ENCODE results near the gene TMEM119.
A peak's percentile ranks its signal among the peaks of the same experiment; 100 is the strongest.
"Not testable (repeated sequence)": the region's sequence is repeated elsewhere in the genome, so short reads cannot be mapped to it uniquely, and the experiment has no call there.

Gene TMEM119

GRCh38 chr12:108582978-108583770 lies 14.7 kb downstream of the TMEM119 start:
- no peak for DNase-seq

GRCh38 chr12:108582509-108582908 lies 15.4 kb downstream of the TMEM119 start:
- no peak for DNase-seq

- no peak for DNase-seq
These were observed 16.3 kb downstream of the TMEM119 start for GRCh38 chr12:108581311-108582227.

- DNase-seq, result no peak
These were observed 17.4 kb downstream of the TMEM119 start for GRCh38 chr12:108580531-108580930.

- DNase-seq, result no peak
These were observed 19.1 kb downstream of the TMEM119 start for GRCh38 chr12:108578813-108579212.

- no peak for DNase-seq
These were observed 19.6 kb downstream of the TMEM119 start for GRCh38 chr12:108578264-108578663.

- DNase-seq, result no peak
These were observed 20.4 kb downstream of the TMEM119 start for GRCh38 chr12:108577458-108577857.

- DNase-seq, result peak; percentile 93
These were observed 21.1 kb downstream of the TMEM119 start for GRCh38 chr12:108576660-108577234.

GRCh38 chr12:108575199-108575912 lies 22.5 kb downstream of the TMEM119 start:
- peak; percentile 20 for DNase-seq

- DNase-seq, result not testable (repeated sequence)
These were observed 23.6 kb downstream of the TMEM119 start for GRCh38 chr12:108574276-108574675.

- DNase-seq, result no peak
These were observed 24.6 kb downstream of the TMEM119 start for GRCh38 chr12:108573317-108573716.

- DNase-seq, result no peak
These were observed 25.6 kb downstream of the TMEM119 start for GRCh38 chr12:108572166-108572790.

- DNase-seq, result peak; percentile 18
These were observed 26.2 kb downstream of the TMEM119 start for GRCh38 chr12:108571609-108572165.

- peak; percentile 79 for DNase-seq
These were observed 26.9 kb downstream of the TMEM119 start for GRCh38 chr12:108570743-108571608.

GRCh38 chr12:108568338-108569154 lies 29.3 kb downstream of the TMEM119 start:
- no peak for DNase-seq

GRCh38 chr12:108567406-108568337 lies 30.2 kb downstream of the TMEM119 start:
- DNase-seq, result no peak

- no peak for DNase-seq
These were observed 31.4 kb downstream of the TMEM119 start for GRCh38 chr12:108566452-108566851.

- peak; percentile 79 for DNase-seq
These were observed 31.9 kb downstream of the TMEM119 start for GRCh38 chr12:108565976-108566375.

- DNase-seq, result no peak
These were observed 32.7 kb downstream of the TMEM119 start for GRCh38 chr12:108565146-108565545.
